Hematopoietic multipotent progenitor cell treated with erythropoietin and hydrocortisone succinate and interleukin-3 and kit ligand, for 15 days (in vitro differentiated cells): ENCODE results near the gene SERPINB4.

ENCODE experiments used
- DNase-seq: peaks from one replicate; pipeline ENCODE4 v3.0.0-alpha.2; 2015; ENCODE audit warnings: low spot score

The SERPINB4 gene

GRCh38 chr18:63626431-63626830 lies 17.6 kb downstream of the SERPINB4 start:
- DNase-seq: no peak

GRCh38 chr18:63624863-63625262 lies 19.2 kb downstream of the SERPINB4 start:
- no peak for DNase-seq

GRCh38 chr18:63619661-63620060 lies 24.4 kb downstream of the SERPINB4 start:
- no peak for DNase-seq

- DNase-seq: no peak
These were observed 26.2 kb downstream of the SERPINB4 start for GRCh38 chr18:63617915-63618234.

GRCh38 chr18:63617049-63617914 lies 26.8 kb downstream of the SERPINB4 start:
- no peak for DNase-seq

GRCh38 chr18:63613420-63613819 lies 30.6 kb downstream of the SERPINB4 start:
- no peak for DNase-seq

GRCh38 chr18:63606526-63606925 lies 37.5 kb downstream of the SERPINB4 start:
- no peak for DNase-seq

- DNase-seq: no peak
These were observed 39.1 kb downstream of the SERPINB4 start for GRCh38 chr18:63604791-63605567.

- DNase-seq: no peak
These were observed 40.3 kb downstream of the SERPINB4 start for GRCh38 chr18:63603772-63604171.

- no peak for DNase-seq
These were observed 40.7 kb downstream of the SERPINB4 start for GRCh38 chr18:63603355-63603754.

- DNase-seq: no peak
These were observed 47.1 kb downstream of the SERPINB4 start for GRCh38 chr18:63596964-63597363.

GRCh38 chr18:63592471-63592870 lies 51.6 kb downstream of the SERPINB4 start:
- no peak for DNase-seq

- no peak for DNase-seq
These were observed 52.3 kb downstream of the SERPINB4 start for GRCh38 chr18:63591725-63592124.

- no peak for DNase-seq
These were observed 52.9 kb downstream of the SERPINB4 start for GRCh38 chr18:63590966-63591695.

GRCh38 chr18:63590373-63590772 lies 53.7 kb downstream of the SERPINB4 start:
- no peak for DNase-seq

- no peak for DNase-seq
These were observed 55.1 kb downstream of the SERPINB4 start for GRCh38 chr18:63588909-63589308.
